CD4-positive, CD25-positive, alpha-beta regulatory T cell (primary cell): ENCODE results near the gene FUT3. TPM values are rescaled to one million over a fixed set of nuclear protein-coding genes. Genes with fewer than 3 reads are reported as not detected.
"Not testable (repeated sequence)": the region's sequence is repeated elsewhere in the genome, so short reads cannot be mapped to it uniquely, and the experiment has no call there.

Source experiments
- ATAC-seq, 2 donors: fragments of 150-1000 bp; cut with Tn5 transposase; one replicate each; pipeline ENCODE4 v1.10.0; 2021; ENCODE audit warnings: low read depth in 2 of 2, moderate number of reproducible peaks in 2 of 2, moderate library complexity in 1 of 2
- DNase-seq, 3 donors: peaks; one replicate each; pipeline versions ENCODE4 v3.0.0 to v3.0.0-alpha.2; 2012 to 2022; ENCODE audit warnings: mixed read lengths in 1 of 3
- H3K27ac ChIP-seq: one replicate; pipeline ENCODE4 v1.7.0; 2013; ENCODE audit warnings: mild to moderate bottlenecking, low read length; ENCODE audit not compliant: insufficient read depth, poor library complexity, severe bottlenecking
- H3K27me3 ChIP-seq: one replicate; pipeline ENCODE4 v1.7.0; 2013; ENCODE audit warnings: low read length; ENCODE audit not compliant: control insufficient read depth, insufficient read depth
- H3K36me3 ChIP-seq: one replicate; pipeline ENCODE4 v1.7.0; 2013; ENCODE audit warnings: mild to moderate bottlenecking, low read length, moderate library complexity; ENCODE audit not compliant: control insufficient read depth, insufficient read depth
- H3K4me1 ChIP-seq: 2 replicates; pipeline ENCODE4 v1.7.0; 2013; ENCODE audit warnings: mild to moderate bottlenecking, low read length; ENCODE audit not compliant: insufficient read depth, control insufficient read depth, poor library complexity, severe bottlenecking
- H3K4me3 ChIP-seq: one replicate; pipeline ENCODE4 v1.7.0; 2013; ENCODE audit warnings: low read depth, mild to moderate bottlenecking, low read length, moderate library complexity
- H3K9me3 ChIP-seq, 2 experiments: 1 replicate in 1 of 2; 2 replicates in 1 of 2; pipeline ENCODE4 v1.7.0; 2013; ENCODE audit warnings: low read length in 2 of 2, mild to moderate bottlenecking in 1 of 2, moderate library complexity in 1 of 2; ENCODE audit not compliant: control insufficient read depth in 2 of 2
- H3K27ac Mint-ChIP-seq, 3 donors: one replicate each; pipeline ENCODE4 v1.8.0; 2020 to 2022; ENCODE audit warnings: mild to moderate bottlenecking in 3 of 3, mixed read lengths in 3 of 3, moderate library complexity in 2 of 3
- H3K27me3 Mint-ChIP-seq: one replicate; pipeline ENCODE4 v1.8.0; 2022; ENCODE audit warnings: mild to moderate bottlenecking, mixed read lengths
- H3K36me3 Mint-ChIP-seq: one replicate; pipeline ENCODE4 v1.8.0; 2020; ENCODE audit warnings: mixed read lengths
- H3K4me1 Mint-ChIP-seq, 4 donors: one replicate each; pipeline ENCODE4 v1.8.0; 2020 to 2022; ENCODE audit warnings: mixed read lengths in 4 of 4, mild to moderate bottlenecking in 1 of 4
- H3K4me3 Mint-ChIP-seq, 4 donors: one replicate each; pipeline ENCODE4 v1.8.0; 2020 to 2022; ENCODE audit warnings: mild to moderate bottlenecking in 4 of 4, mixed read lengths in 4 of 4, moderate library complexity in 3 of 4
- H3K9me3 Mint-ChIP-seq, 7 donors: one replicate each; pipeline ENCODE4 v1.8.0; 2020 to 2022; ENCODE audit warnings: mixed read lengths in 7 of 7, mild to moderate bottlenecking in 3 of 7, moderate library complexity in 2 of 7
- polyA plus RNA-seq, 4 donors: library from polyadenylated mRNA; unstranded; fragments of 300-500 nt; fragmentation: Illumina TruSeq; gene quantifications; one replicate each; pipeline ENCODE4 v1.2.3, GENCODE V29; 2021
- total RNA-seq: library from RNA; stranded (reverse); gene quantifications from one replicate; pipeline ENCODE4 v1.2.3, GENCODE V29; 2022

Gene FUT3
- total and polyA plus RNA-seq, 5 donors from 2014 or later, result not detected

GRCh38 chr19:5877882-5878281 is 26.6 kb upstream of the FUT3 start:
- H3K4me1 ChIP-seq, result no peaks in the 10 kb centered on the region
- Mint-ChIP-seq H3K36me3 (no peaks in the 10 kb centered on the region), H3K4me1 (no peaks in the 10 kb centered on the region), H3K27me3 (peaks cover 5% of the 10 kb centered on the region), H3K4me3 (no peak overlapping the region), H3K9me3 (peaks cover 0 to 2% (median 0%) of the 10 kb centered on the region in 7 donors), H3K27ac (no peak overlapping the region)
- H3K4me3 ChIP-seq, result no peak overlapping the region
- no peak for ATAC-seq
- no peak for DNase-seq
- no peak overlapping the region for H3K27ac ChIP-seq
- H3K9me3 ChIP-seq, result no peaks in the 10 kb centered on the region
- no peaks in the 10 kb centered on the region for H3K36me3 ChIP-seq
- H3K27me3 ChIP-seq, result no peaks in the 10 kb centered on the region

GRCh38 chr19:5877427-5877826 is 26.2 kb upstream of the FUT3 start:
- H3K4me3 ChIP-seq, result no peak overlapping the region
- H3K27me3 ChIP-seq, result no peaks in the 10 kb centered on the region
- Mint-ChIP-seq H3K4me3 (no peak overlapping the region), H3K27ac (no peak overlapping the region), H3K4me1 (no peaks in the 10 kb centered on the region), H3K36me3 (no peaks in the 10 kb centered on the region), H3K9me3 (peaks cover 0 to 2% (median 0%) of the 10 kb centered on the region in 7 donors), H3K27me3 (peaks cover 5% of the 10 kb centered on the region)
- no peak for ATAC-seq
- no peak for DNase-seq
- H3K27ac ChIP-seq, result no peak overlapping the region
- no peaks in the 10 kb centered on the region for H3K9me3 ChIP-seq
- H3K4me1 ChIP-seq, result no peaks in the 10 kb centered on the region
- H3K36me3 ChIP-seq, result no peaks in the 10 kb centered on the region

- not testable (repeated sequence) for H3K9me3 Mint-ChIP-seq, H3K27me3 Mint-ChIP-seq, H3K36me3 Mint-ChIP-seq, H3K36me3 ChIP-seq, H3K4me3 ChIP-seq, H3K4me1 ChIP-seq, H3K27ac ChIP-seq, DNase-seq, H3K9me3 ChIP-seq, H3K27me3 ChIP-seq, ATAC-seq, H3K4me1 Mint-ChIP-seq, H3K27ac Mint-ChIP-seq, H3K4me3 Mint-ChIP-seq
Observed at GRCh38 chr19:5874496-5874895, 23.2 kb upstream of the FUT3 start.

- Histone ChIP-seq H3K27ac (no peak overlapping the region), H3K9me3 (no peaks in the 10 kb centered on the region), H3K27me3 (no peaks in the 10 kb centered on the region), H3K4me1 (no peaks in the 10 kb centered on the region), H3K36me3 (no peaks in the 10 kb centered on the region), H3K4me3 (no peak overlapping the region)
- DNase-seq (no peak), ATAC-seq (no peak)
- Mint-ChIP-seq H3K9me3 (peaks cover 0 to 2% (median 0%) of the 10 kb centered on the region in 7 donors), H3K4me3 (no peak overlapping the region), H3K27ac (no peak overlapping the region), H3K36me3 (no peaks in the 10 kb centered on the region), H3K4me1 (no peaks in the 10 kb centered on the region), H3K27me3 (no peaks in the 10 kb centered on the region)
Observed at GRCh38 chr19:5873617-5874199, 22.5 kb upstream of the FUT3 start.

- no peaks in the 10 kb centered on the region for H3K36me3 Mint-ChIP-seq
- H3K4me3 ChIP-seq, result no peak overlapping the region
- no peaks in the 10 kb centered on the region for H3K4me1 Mint-ChIP-seq
- DNase-seq (no peak), ATAC-seq (no peak)
- no peaks in the 10 kb centered on the region for H3K4me1 ChIP-seq
- H3K27me3 Mint-ChIP-seq, result no peaks in the 10 kb centered on the region
- no peaks in the 10 kb centered on the region for H3K9me3 ChIP-seq
- H3K36me3 ChIP-seq, result no peaks in the 10 kb centered on the region
- H3K27me3 ChIP-seq, result no peaks in the 10 kb centered on the region
- H3K9me3 Mint-ChIP-seq, result peaks cover 0 to 2% (median 0%) of the 10 kb centered on the region in 7 donors
- no peak overlapping the region for H3K4me3 Mint-ChIP-seq
- no peak overlapping the region for H3K27ac ChIP-seq
- H3K27ac Mint-ChIP-seq, result peak overlapping the region in 1 of 3 donors; percentile 48
Observed at GRCh38 chr19:5870986-5871394, 19.7 kb upstream of the FUT3 start.

GRCh38 chr19:5867201-5868136 is 16.2 kb upstream of the FUT3 start:
- ATAC-seq (no peak), DNase-seq (no peak)
- no peaks in the 10 kb centered on the region for H3K27me3 Mint-ChIP-seq
- H3K4me1 Mint-ChIP-seq, result no peaks in the 10 kb centered on the region
- no peak overlapping the region for H3K27ac ChIP-seq
- H3K4me3 ChIP-seq, result no peak overlapping the region
- H3K36me3 ChIP-seq, result no peaks in the 10 kb centered on the region
- no peak overlapping the region for H3K4me3 Mint-ChIP-seq
- H3K4me1 ChIP-seq, result no peaks in the 10 kb centered on the region
- no peaks in the 10 kb centered on the region for H3K36me3 Mint-ChIP-seq
- no peaks in the 10 kb centered on the region for H3K9me3 ChIP-seq
- no peaks in the 10 kb centered on the region for H3K27me3 ChIP-seq
- peaks cover 0 to 2% (median 0%) of the 10 kb centered on the region in 7 donors for H3K9me3 Mint-ChIP-seq
- H3K27ac Mint-ChIP-seq, result peak overlapping the region in 1 of 3 donors; percentile 79

- ATAC-seq, result no peak
- no peaks in the 10 kb centered on the region for H3K27me3 Mint-ChIP-seq
- H3K9me3 Mint-ChIP-seq, result peaks cover 0 to 2% (median 0%) of the 10 kb centered on the region in 7 donors
- no peak overlapping the region for H3K4me3 Mint-ChIP-seq
- Histone ChIP-seq H3K4me1 (no peaks in the 10 kb centered on the region), H3K36me3 (no peaks in the 10 kb centered on the region), H3K9me3 (no peaks in the 10 kb centered on the region), H3K27me3 (no peaks in the 10 kb centered on the region), H3K27ac (no peak overlapping the region), H3K4me3 (no peak overlapping the region)
- DNase-seq, result no peak
- no peak overlapping the region for H3K27ac Mint-ChIP-seq
- peaks cover 0 to 2% (median 0%) of the 10 kb centered on the region in 4 donors for H3K4me1 Mint-ChIP-seq
- no peaks in the 10 kb centered on the region for H3K36me3 Mint-ChIP-seq
Observed at GRCh38 chr19:5865772-5866171, 14.5 kb upstream of the FUT3 start.
